Mucosa of rectum (tissue), 2 donors: ENCODE results near the gene KANK2.

Experiments
- H3K27ac ChIP-seq, 2 donors: one replicate each; pipeline ENCODE4 v1.7.0; 2013; ENCODE audit warnings: inconsistent platforms in 2 of 2, low read depth in 2 of 2, low read length in 2 of 2
- H3K27me3 ChIP-seq, 2 donors: one replicate each; pipeline ENCODE4 v1.7.0; 2013; ENCODE audit warnings: low read length in 2 of 2; ENCODE audit not compliant: control insufficient read depth in 2 of 2, insufficient read depth in 2 of 2
- H3K36me3 ChIP-seq, 2 donors: one replicate each; pipeline ENCODE4 v1.7.0; 2013; ENCODE audit warnings: low read length in 2 of 2; ENCODE audit not compliant: control insufficient read depth in 2 of 2, insufficient read depth in 2 of 2
- H3K4me1 ChIP-seq, 2 donors: one replicate each; pipeline ENCODE4 v1.7.0; 2013; ENCODE audit warnings: low read length in 2 of 2, mild to moderate bottlenecking in 1 of 2; ENCODE audit not compliant: control insufficient read depth in 2 of 2, insufficient read depth in 2 of 2
- H3K4me3 ChIP-seq, 2 donors: one replicate each; pipeline ENCODE4 v1.7.0; 2013; ENCODE audit warnings: low read length in 2 of 2
- H3K9ac ChIP-seq, 2 donors: one replicate each; pipeline ENCODE4 v1.7.0; 2013; ENCODE audit warnings: low read length in 2 of 2, low read depth in 1 of 2, mild to moderate bottlenecking in 1 of 2
- H3K9me3 ChIP-seq, 2 donors: one replicate each; pipeline ENCODE4 v1.7.0; 2013; ENCODE audit warnings: low read length in 2 of 2; ENCODE audit not compliant: control insufficient read depth in 2 of 2
- donor health status: healthy.
- donor health status: Normal muscosa, but diverticular disease.

KANK2 gene

GRCh38 chr19:11197291-11198174 lies at the start of gene KANK2:
KANK2 (minus strand) TSS chr19:11197545; CDS start chr19:11194511, 3,034 bp downstream.
- peak within 1 kb of the TSS; percentile 87 to 91 for H3K27ac ChIP-seq
- no peaks in the 10 kb centered on the region for H3K9me3 ChIP-seq
- H3K36me3 ChIP-seq, result peaks cover 3 to 5% of the 10 kb centered on the region in 2 donors
- peaks cover 9 to 11% of the 10 kb centered on the region in 2 donors for H3K4me1 ChIP-seq
- H3K4me3 ChIP-seq, result peak within 1 kb of the TSS; percentile 82 to 84
- peak within 1 kb of the TSS; percentile 72 to 81 for H3K9ac ChIP-seq
- H3K27me3 ChIP-seq, result no peaks in the 10 kb centered on the region

- Histone ChIP-seq H3K36me3 (peaks cover 25% of the 10 kb centered on the region in 2 donors), H3K27ac (no peak overlapping the region), H3K4me3 (no peak overlapping the region)
These were observed 49.6 kb upstream of the KANK2 start for GRCh38 chr19:11246941-11247340.

GRCh38 chr19:11244846-11245589 lies 47.7 kb upstream of the KANK2 start:
- Histone ChIP-seq H3K27me3 (no peaks in the 10 kb centered on the region), H3K27ac (no peak overlapping the region), H3K36me3 (peaks cover 14 to 20% of the 10 kb centered on the region in 2 donors), H3K9me3 (no peaks in the 10 kb centered on the region), H3K4me3 (no peak overlapping the region), H3K4me1 (peaks cover 0 to 8% of the 10 kb centered on the region in 2 donors), H3K9ac (no peak overlapping the region)

More at GRCh38 chr19:11246941-11247340, 49.6 kb upstream of the KANK2 start:
- Histone ChIP-seq H3K9ac (no peak overlapping the region), H3K27me3 (no peaks in the 10 kb centered on the region), H3K9me3 (no peaks in the 10 kb centered on the region), H3K4me1 (peaks cover 0 to 8% of the 10 kb centered on the region in 2 donors)

GRCh38 chr19:11243798-11244169 lies 46.4 kb upstream of the KANK2 start:
- no peak overlapping the region for H3K4me3 ChIP-seq
- H3K9ac ChIP-seq, result no peak overlapping the region
- no peaks in the 10 kb centered on the region for H3K9me3 ChIP-seq
- no peaks in the 10 kb centered on the region for H3K27me3 ChIP-seq
- H3K4me1 ChIP-seq, result peaks cover 0 to 8% of the 10 kb centered on the region in 2 donors
- peak overlapping the region in 1 of 2 donors; percentile 23 for H3K27ac ChIP-seq
- H3K36me3 ChIP-seq, result peaks cover 20 to 22% of the 10 kb centered on the region in 2 donors

GRCh38 chr19:11242864-11243797 lies 45.8 kb upstream of the KANK2 start:
- peaks cover 0 to 8% of the 10 kb centered on the region in 2 donors for H3K4me1 ChIP-seq
- H3K27ac ChIP-seq, result peak overlapping the region in 1 of 2 donors; percentile 23
- no peak overlapping the region for H3K4me3 ChIP-seq
- H3K36me3 ChIP-seq, result peaks cover 20 to 22% of the 10 kb centered on the region in 2 donors
- no peaks in the 10 kb centered on the region for H3K27me3 ChIP-seq
- H3K9ac ChIP-seq, result no peak overlapping the region
- H3K9me3 ChIP-seq, result no peaks in the 10 kb centered on the region

- no peak overlapping the region for H3K9ac ChIP-seq
- no peaks in the 10 kb centered on the region for H3K27me3 ChIP-seq
- H3K27ac ChIP-seq, result no peak overlapping the region
- peaks cover 0 to 6% of the 10 kb centered on the region in 2 donors for H3K4me1 ChIP-seq
- H3K4me3 ChIP-seq, result no peak overlapping the region
- no peaks in the 10 kb centered on the region for H3K9me3 ChIP-seq
- peaks cover 15 to 20% of the 10 kb centered on the region in 2 donors for H3K36me3 ChIP-seq
These were observed 44.7 kb upstream of the KANK2 start for GRCh38 chr19:11242025-11242424.

- Histone ChIP-seq H3K4me3 (no peak overlapping the region), H3K9me3 (no peaks in the 10 kb centered on the region), H3K27me3 (no peaks in the 10 kb centered on the region), H3K4me1 (peaks cover 0 to 6% of the 10 kb centered on the region in 2 donors), H3K27ac (no peak overlapping the region), H3K36me3 (peaks cover 18 to 23% of the 10 kb centered on the region in 2 donors), H3K9ac (no peak overlapping the region)
These were observed 42.7 kb upstream of the KANK2 start for GRCh38 chr19:11240008-11240444.

- H3K36me3 ChIP-seq, result peaks cover 20 to 23% of the 10 kb centered on the region in 2 donors
- no peak within 1 kb of the TSS for H3K9ac ChIP-seq
- H3K9me3 ChIP-seq, result no peaks in the 10 kb centered on the region
These were observed 42.1 kb upstream of the KANK2 start, which contains the start of gene ANGPTL8 for GRCh38 chr19:11239377-11240000. ANGPTL8 (plus strand) TSS chr19:11239619; CDS start chr19:11239638, 19 bp downstream.

GRCh38 chr19:11238781-11239376 lies 41.5 kb upstream of the KANK2 start:
- Histone ChIP-seq H3K27ac (no peak overlapping the region), H3K27me3 (no peaks in the 10 kb centered on the region), H3K9me3 (no peaks in the 10 kb centered on the region), H3K36me3 (peaks cover 21 to 23% of the 10 kb centered on the region in 2 donors), H3K4me1 (peaks cover 0 to 5% of the 10 kb centered on the region in 2 donors), H3K4me3 (no peak overlapping the region), H3K9ac (no peak overlapping the region)

More at GRCh38 chr19:11239377-11240000, 42.1 kb upstream of the KANK2 start, which contains the start of gene ANGPTL8:
- Histone ChIP-seq H3K27me3 (no peaks in the 10 kb centered on the region), H3K27ac (no peak within 1 kb of the TSS), H3K4me1 (peaks cover 0 to 6% of the 10 kb centered on the region in 2 donors), H3K4me3 (no peak within 1 kb of the TSS)
